GM12878 (cell line): ENCODE measurements around the gene GABRB1. TPM values are rescaled to one million over a fixed set of nuclear protein-coding genes. Genes with fewer than 3 reads are reported as not detected.

ENCODE experiments used
- ATAC-seq: fragments of 200-7000 bp; cut with Tn5 transposase; 3 replicates; pipeline ENCODE4 v1.9.1; 2020; ENCODE audit warnings: mild to moderate bottlenecking, moderate library complexity
- BruUV-seq: library from RNA; stranded (reverse); fragments of 400-500 nt; replicated peaks from 2 replicates; lab custom pipeline; 2021; lab: Mats Ljungman, UMichigan
- CTCF ChIA-PET: fragments of 300-600 bp; sonication (Branson Sonifier 250); formaldehyde crosslinking; extraction: SDS; loops from one replicate; lab custom pipeline; 2021; ENCODE audit warnings: inconsistent platforms; lab: Yijun Ruan, JAX
- POLR2A ChIA-PET: fragments of 350-600 bp; formaldehyde crosslinking; extraction: SDS; loops from one replicate; lab custom pipeline; 2021; ENCODE audit warnings: inconsistent platforms; lab: Charles Lee
- RAD21 ChIA-PET: fragments of 300-600 bp; sonication (Branson Sonifier 250); formaldehyde crosslinking; loops from one replicate; lab custom pipeline; 2023; ENCODE audit warnings: antibody characterized with exemption; ENCODE audit not compliant: unreplicated experiment; lab: Charles Lee
- SMC1A ChIA-PET: fragments of 300-600 bp; sonication (Branson Sonifier 250); formaldehyde crosslinking; loops from one replicate; lab custom pipeline; 2023; ENCODE audit not compliant: unreplicated experiment, uncharacterized antibody; lab: Charles Lee
- DNase-seq: peaks from one replicate; pipeline ENCODE4 v3.0.0-alpha.2; 2011; ENCODE audit warnings: low read depth, low spot score
- FAIRE-seq: peaks from 3 replicates; lab custom pipeline; 2011; peaks lifted over from hg19 to GRCh38; lab: Jason Lieb, UNC
- H2AFZ ChIP-seq: 2 replicates; pipeline ENCODE4 v1.6.0; 2011; ENCODE audit warnings: low read depth, low read length, control low read depth; ENCODE audit not compliant: control insufficient read depth
- H3K27ac ChIP-seq: 2 replicates; pipeline ENCODE4 v1.5.1; 2011; ENCODE audit warnings: control low read depth; ENCODE audit not compliant: control insufficient read depth, insufficient read depth
- H3K27me3 ChIP-seq, 2 experiments: replicated peaks in 1 of 2; 2 replicates each; pipeline versions ENCODE4 v1.6.0 to v1.6.1; 2011; ENCODE audit warnings: low read length in 1 of 2; ENCODE audit not compliant: control insufficient read depth in 2 of 2, insufficient read depth in 2 of 2
- H3K36me3 ChIP-seq, 2 experiments: 2 replicates each; pipeline ENCODE4 v1.5.1; 2011; ENCODE audit warnings: low read length in 1 of 2; ENCODE audit not compliant: control insufficient read depth in 2 of 2, insufficient read depth in 2 of 2
- H3K4me1 ChIP-seq: 2 replicates; pipeline ENCODE4 v1.6.1; 2011; ENCODE audit warnings: mild to moderate bottlenecking, low read length, moderate library complexity, mixed read lengths; ENCODE audit not compliant: control insufficient read depth, insufficient read depth
- H3K4me2 ChIP-seq: 2 replicates; pipeline ENCODE4 v1.6.0; 2011; ENCODE audit warnings: control low read depth; ENCODE audit not compliant: control insufficient read depth, insufficient read depth
- H3K4me3 ChIP-seq: fragments of 200-600 bp; sonication (generic); 2 replicates; pipeline ENCODE4 v1.5.1; 2016
- H3K79me2 ChIP-seq: 2 replicates; pipeline ENCODE4 v1.6.0; 2011; ENCODE audit warnings: low read length; ENCODE audit not compliant: control insufficient read depth, insufficient read depth
- H3K9ac ChIP-seq: 2 replicates; pipeline ENCODE4 v1.8.0; 2011; ENCODE audit warnings: low read length, control low read depth, mixed read lengths; ENCODE audit not compliant: control insufficient read depth, insufficient read depth
- H3K9me3 ChIP-seq: replicated peaks from 3 replicates; pipeline ENCODE4 v1.5.1; 2011; ENCODE audit warnings: mild to moderate bottlenecking, low read length; ENCODE audit not compliant: control insufficient read depth, insufficient read depth
- H4K20me1 ChIP-seq: 2 replicates; pipeline ENCODE4 v1.6.0; 2011; ENCODE audit not compliant: control insufficient read depth, insufficient read depth
- MYC ChIP-seq: IDR thresholded peaks from 2 replicates; pipeline ENCODE4 v1.6.1; 2011; ENCODE audit warnings: mild to moderate bottlenecking, low read length, moderate library complexity, inconsistent platforms; ENCODE audit not compliant: insufficient read depth, insufficient replicate concordance, insufficient read length, severe bottlenecking
- NR2C1 ChIP-seq: fragments of 450-650 bp; IDR thresholded peaks from 2 replicates; pipeline ENCODE4 v1.6.1; 2017; ENCODE audit warnings: antibody characterized with exemption, mild to moderate bottlenecking, moderate library complexity
- PAX8 ChIP-seq: fragments of 450-650 bp; IDR thresholded peaks from 2 replicates; pipeline ENCODE4 v1.6.1; 2017; ENCODE audit warnings: mild to moderate bottlenecking, moderate library complexity
- RCOR1 ChIP-seq: conservative IDR thresholded peaks from 2 replicates; pipeline ENCODE4 v1.6.1; 2012; ENCODE audit warnings: low read depth, low read length, improper control_type of control experiment
- ZNF207 ChIP-seq: fragments of 450-650 bp; IDR thresholded peaks from 2 replicates; pipeline ENCODE4 v1.6.1; 2014; ENCODE audit warnings: antibody characterized with exemption, mild to moderate bottlenecking, borderline replicate concordance
- ZNF622 ChIP-seq: fragments of 450-650 bp; IDR thresholded peaks from 2 replicates; pipeline ENCODE4 v1.6.1; 2017; ENCODE audit warnings: mild to moderate bottlenecking, inconsistent platforms
- WGBS: methylation state at CpG from one replicate; pipeline ENCODE4 v1.1.6; 2016; ENCODE audit warnings: low lambda C conversion rate; ENCODE audit not compliant: insufficient replicate concordance, insufficient coverage; ENCODE audit errors: missing lambda C conversion rate; 5-methylcytosine and 5-hydroxymethylcytosine counted together
- in situ Hi-C: fragments of 300-500 bp; cut with MboI; formaldehyde crosslinking; loops from 9 replicates; pipeline ENCODE4 v1.14.3; 2018; ENCODE audit warnings: mixed read lengths
- intact Hi-C: fragments of 100-400 bp; cut with micrococcal nuclease; formaldehyde crosslinking; loops from one replicate; pipeline ENCODE4 v1.14.2; 2022; ENCODE audit not compliant: unreplicated experiment
- polyA plus RNA-seq, 11 experiments: library from polyadenylated mRNA; depleted of rRNA in 4 of 11; unstranded in 6 of 11; stranded (reverse) in 5 of 11; fragments of >200 nt; fragmentation: Nextera tagmentation in 4 of 11; fragmentation: Illumina TruSeq in 1 of 11; extraction: Ambion mirVana in 4 of 11; extraction: Trizol in 1 of 11; gene quantifications; 1 replicate in 1 of 11; 2 replicates in 10 of 11; pipeline versions ENCODE4 v1.2.1 to v1.2.3, GENCODE V29; 2011 to 2016; ENCODE audit warnings: inconsistent platforms in 2 of 11, missing spikeins in 2 of 11, low read depth in 1 of 11
- total RNA-seq, 4 experiments: library from RNA; depleted of rRNA in 3 of 4; stranded (reverse); fragments of >200 nt in 3 of 4; fragmentation: Illumina TruSeq in 1 of 4; extraction: Trizol in 1 of 4; gene quantifications; 2 replicates each; pipeline versions ENCODE4 v1.2.1 to v1.2.3, GENCODE V29; 2013 to 2021
- TF ChIP-seq, protein P1 (sequence below): fragments of 450-650 bp; IDR thresholded peaks from 2 replicates; pipeline ENCODE4 v1.6.1; 2018; ENCODE audit warnings: mild to moderate bottlenecking, low read depth, moderate library complexity; ENCODE audit not compliant: partially characterized antibody

GABRB1 gene
- total and polyA plus RNA-seq, 10 of the 15 experiments (the other 5 are each of a cell fraction or from before 2014, with no cell fraction given) = 0.13 to 0.92 TPM; not detected in 8

- ChIA-PET POLR2A (no interaction called here), CTCF (interaction anchor here (1.1 kb wide), 1 partner anchor 93 kb away, joined by 3 read pairs; no protein-coding TSS in a partner anchor), RAD21 (no interaction called here)
- Histone ChIP-seq H4K20me1 (no peaks in the 10 kb centered on the region), H3K9me3 (no peaks in the 10 kb centered on the region), H3K27me3 (no peaks in the 10 kb centered on the region), H3K36me3 (no peaks in the 10 kb centered on the region), H3K27ac (no peak overlapping the region), H3K4me1 (no peaks in the 10 kb centered on the region), H3K9ac (no peak overlapping the region), H3K79me2 (no peaks in the 10 kb centered on the region), H2AFZ (no peak overlapping the region), H3K4me2 (no peak overlapping the region)
- 0% methylated on average over 1 of the region's 1 CpG for WGBS
- BruUV-seq = no TSS peak
- DNase-seq = no peak
- ATAC-seq = no peak
- TF ChIP-seq MYC (no peak), NR2C1 (no peak), RCOR1 (no peak), ZNF622 (no peak), PAX8 (no peak), ZNF207 (no peak)
- TF ChIP-seq, protein P1, sequence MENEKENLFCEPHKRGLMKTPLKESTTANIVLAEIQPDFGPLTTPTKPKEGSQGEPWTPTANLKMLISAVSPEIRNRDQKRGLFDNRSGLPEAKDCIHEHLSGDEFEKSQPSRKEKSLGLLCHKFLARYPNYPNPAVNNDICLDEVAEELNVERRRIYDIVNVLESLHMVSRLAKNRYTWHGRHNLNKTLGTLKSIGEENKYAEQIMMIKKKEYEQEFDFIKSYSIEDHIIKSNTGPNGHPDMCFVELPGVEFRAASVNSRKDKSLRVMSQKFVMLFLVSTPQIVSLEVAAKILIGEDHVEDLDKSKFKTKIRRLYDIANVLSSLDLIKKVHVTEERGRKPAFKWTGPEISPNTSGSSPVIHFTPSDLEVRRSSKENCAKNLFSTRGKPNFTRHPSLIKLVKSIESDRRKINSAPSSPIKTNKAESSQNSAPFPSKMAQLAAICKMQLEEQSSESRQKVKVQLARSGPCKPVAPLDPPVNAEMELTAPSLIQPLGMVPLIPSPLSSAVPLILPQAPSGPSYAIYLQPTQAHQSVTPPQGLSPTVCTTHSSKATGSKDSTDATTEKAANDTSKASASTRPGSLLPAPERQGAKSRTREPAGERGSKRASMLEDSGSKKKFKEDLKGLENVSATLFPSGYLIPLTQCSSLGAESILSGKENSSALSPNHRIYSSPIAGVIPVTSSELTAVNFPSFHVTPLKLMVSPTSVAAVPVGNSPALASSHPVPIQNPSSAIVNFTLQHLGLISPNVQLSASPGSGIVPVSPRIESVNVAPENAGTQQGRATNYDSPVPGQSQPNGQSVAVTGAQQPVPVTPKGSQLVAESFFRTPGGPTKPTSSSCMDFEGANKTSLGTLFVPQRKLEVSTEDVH = no peak
- TF ChIP-seq, all 136 proteins: peak for 0
- no peak overlapping the region for H3K4me3 ChIP-seq
- intact Hi-C loops = no loop called here
- in situ Hi-C loops = no loop called here
- no peak for FAIRE-seq
- SMC1A ChIA-PET = interaction anchor here (1.3 kb wide), 1 partner anchor 111 kb away, joined by 3 read pairs; no protein-coding TSS in a partner anchor
Observed at GRCh38 chr4:47215759-47216158, 184.4 kb downstream of the GABRB1 start.
